Astrocyte (in vitro differentiated cells and primary cell): ENCODE measurements around the gene CADPS.

Experiments used
- CTCF ChIP-seq: IDR thresholded peaks from 2 replicates; pipeline ENCODE4 v1.5.1; 2011; ENCODE audit warnings: low read depth, mild to moderate bottlenecking, inconsistent platforms, low read length, moderate library complexity; ENCODE audit not compliant: insufficient read depth
- EZH2 ChIP-seq: IDR thresholded peaks from 2 replicates; pipeline ENCODE4 v1.6.1; 2012; ENCODE audit warnings: mild to moderate bottlenecking, low read length, inconsistent platforms; ENCODE audit not compliant: insufficient read depth

- no peak for TF ChIP-seq CTCF
- no peak for TF ChIP-seq EZH2
Observed at GRCh38 chr3:62830727-62831322, 44.4 kb downstream of the CADPS start.
